WTC11 (cell line): ENCODE data around the gene SNX6. TPM values are rescaled to one million over a fixed set of nuclear protein-coding genes. Genes with fewer than 3 reads are reported as not detected.

Experiments
- ATAC-seq: fragments of 200-7000 bp; cut with Tn5 transposase; 2 replicates; pipeline ENCODE4 v1.10.0; 2021; ENCODE audit warnings: mild to moderate bottlenecking, moderate library complexity
- CTCF ChIA-PET: fragments of 300-600 bp; sonication (Branson Sonifier 250); formaldehyde crosslinking; loops from one replicate; lab custom pipeline; 2021; ENCODE audit warnings: antibody characterized with exemption; lab: Charles Lee
- POLR2A ChIA-PET: fragments of 350-600 bp; sonication (Branson Sonifier 250); formaldehyde crosslinking; loops from one replicate; lab custom pipeline; 2021; ENCODE audit warnings: antibody characterized with exemption; lab: Charles Lee
- DNase-seq: peaks from one replicate; pipeline ENCODE4 v3.0.0; 2021; ENCODE audit warnings: low spot score
- H3K27ac Mint-ChIP-seq: 2 replicates; pipeline ENCODE4 v1.8.0; 2021; ENCODE audit warnings: mixed read lengths
- H3K27me3 Mint-ChIP-seq: 2 replicates; pipeline ENCODE4 v1.8.0; 2021; ENCODE audit warnings: low read depth, mild to moderate bottlenecking, moderate library complexity, mixed read lengths
- H3K36me3 Mint-ChIP-seq: 2 replicates; pipeline ENCODE4 v1.8.0; 2021; ENCODE audit warnings: mixed read lengths
- H3K4me1 Mint-ChIP-seq: 2 replicates; pipeline ENCODE4 v1.8.0; 2022; ENCODE audit warnings: mixed read lengths
- H3K4me3 Mint-ChIP-seq: 2 replicates; pipeline ENCODE4 v1.8.0; 2021; ENCODE audit warnings: mild to moderate bottlenecking, moderate library complexity, mixed read lengths
- H3K9me3 Mint-ChIP-seq: 2 replicates; pipeline ENCODE4 v1.8.0; 2021; ENCODE audit warnings: mixed read lengths
- ARID4B ChIP-seq: sonication (generic); formaldehyde crosslinking; IDR thresholded peaks from 2 replicates; pipeline ENCODE4 v1.8.0; 2023; ENCODE audit warnings: missing genetic modification reagents, mild to moderate bottlenecking, borderline replicate concordance
- ATF2 ChIP-seq: sonication (generic); formaldehyde crosslinking; IDR thresholded peaks from 2 replicates; pipeline ENCODE4 v1.8.1; 2022; ENCODE audit warnings: low read depth, missing genetic modification reagents, borderline replicate concordance
- CREM ChIP-seq: sonication (generic); formaldehyde crosslinking; IDR thresholded peaks from 2 replicates; pipeline ENCODE4 v1.8.1; 2022; ENCODE audit warnings: mild to moderate bottlenecking, missing genetic modification reagents, moderate library complexity
- ESRRA ChIP-seq: sonication (generic); formaldehyde crosslinking; IDR thresholded peaks from 2 replicates; pipeline ENCODE4 v1.8.1; 2022; ENCODE audit warnings: mild to moderate bottlenecking, missing genetic modification reagents, borderline replicate concordance
- HMGA2 ChIP-seq: fragments of 250-450 bp; sonication (Bioruptor Pico); IDR thresholded peaks from 2 replicates; pipeline ENCODE4 v1.4.0; 2021; ENCODE audit warnings: mild to moderate bottlenecking, moderate library complexity
- JAZF1 ChIP-seq: fragments of 250-450 bp; sonication (Bioruptor Pico); IDR thresholded peaks from 2 replicates; pipeline ENCODE4 v1.9.0; 2021; ENCODE audit warnings: moderate library complexity, mild to moderate bottlenecking, inconsistent platforms
- JUN ChIP-seq: sonication (generic); formaldehyde crosslinking; IDR thresholded peaks from 2 replicates; pipeline ENCODE4 v1.8.0; 2023; ENCODE audit warnings: mild to moderate bottlenecking, missing genetic modification reagents
- NFATC4 ChIP-seq: fragments of 250-450 bp; sonication (Bioruptor Pico); IDR thresholded peaks from 2 replicates; pipeline ENCODE4 v1.9.0; 2021; ENCODE audit warnings: mild to moderate bottlenecking
- NFYB ChIP-seq: sonication (generic); formaldehyde crosslinking; conservative IDR thresholded peaks from 2 replicates; pipeline ENCODE4 v1.8.0; 2022; ENCODE audit warnings: low read depth, missing genetic modification reagents
- STAT6 ChIP-seq: sonication (generic); formaldehyde crosslinking; conservative IDR thresholded peaks from 2 replicates; pipeline ENCODE4 v1.8.1; 2023; ENCODE audit warnings: mild to moderate bottlenecking, low read depth, missing genetic modification reagents, moderate library complexity
- TCF7 ChIP-seq: sonication (generic); formaldehyde crosslinking; IDR thresholded peaks from 2 replicates; pipeline ENCODE4 v1.8.0; 2022; ENCODE audit warnings: mild to moderate bottlenecking, low read depth, missing genetic modification reagents, moderate library complexity
- TP53 ChIP-seq: sonication (generic); formaldehyde crosslinking; IDR thresholded peaks from 2 replicates; pipeline ENCODE4 v1.8.1; 2023; ENCODE audit warnings: mild to moderate bottlenecking, missing genetic modification reagents
- ZNF232 ChIP-seq: sonication (generic); formaldehyde crosslinking; IDR thresholded peaks from 2 replicates; pipeline ENCODE4 v1.8.0; 2022; ENCODE audit warnings: mild to moderate bottlenecking, missing genetic modification reagents
- ZNF416 ChIP-seq: fragments of 250-450 bp; sonication (Bioruptor Pico); IDR thresholded peaks from 2 replicates; pipeline ENCODE4 v1.9.0; 2021; ENCODE audit warnings: mild to moderate bottlenecking, inconsistent platforms
- ZNF671 ChIP-seq: fragments of 250-450 bp; sonication (Bioruptor Pico); IDR thresholded peaks from 2 replicates; pipeline ENCODE4 v1.8.0; 2021; ENCODE audit warnings: mild to moderate bottlenecking
- total RNA-seq: library from RNA; stranded (reverse); gene quantifications from 3 replicates; pipeline ENCODE4 v1.2.3, GENCODE V29; 2021
- TF ChIP-seq, protein P1 (sequence below): sonication (generic); formaldehyde crosslinking; IDR thresholded peaks from 2 replicates; pipeline ENCODE4 v1.8.0; 2023; ENCODE audit warnings: mild to moderate bottlenecking, missing genetic modification reagents
- TF ChIP-seq, protein P2 (sequence below): fragments of 250-450 bp; sonication (Bioruptor Pico); IDR thresholded peaks from 2 replicates; pipeline ENCODE4 v1.8.0; 2021; ENCODE audit warnings: mild to moderate bottlenecking

SNX6 gene
- total RNA-seq, 1 experiment from 2014 or later: 51.3 TPM

DNA sequence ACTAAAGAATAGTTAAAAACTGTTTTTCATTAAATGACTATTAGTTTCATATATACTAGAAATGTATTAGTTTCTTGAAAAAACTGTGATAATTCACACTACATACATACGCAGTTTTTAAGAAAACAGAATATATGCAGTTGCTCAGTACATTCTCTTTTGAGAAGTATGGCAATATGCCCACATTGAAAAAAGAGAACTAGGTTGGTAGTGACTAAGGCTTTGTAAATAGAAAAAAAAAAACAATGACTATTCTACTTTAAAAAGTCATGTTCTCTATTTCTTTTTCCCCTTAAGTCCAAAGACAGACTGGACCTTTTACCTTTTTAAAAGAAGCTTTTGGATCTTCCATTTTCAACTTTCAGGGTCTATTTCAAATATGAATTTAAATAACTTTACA lies 25.0 kb downstream of the SNX6 start:
- no peak for ATAC-seq
- CTCF ChIA-PET: no interaction called here
- Mint-ChIP-seq H3K27ac (no peak overlapping the region), H3K4me1 (no peaks in the 10 kb centered on the region), H3K27me3 (no peaks in the 10 kb centered on the region), H3K36me3 (peaks cover 62% of the 10 kb centered on the region), H3K9me3 (no peaks in the 10 kb centered on the region), H3K4me3 (no peak overlapping the region)
- TF ChIP-seq, protein P1, sequence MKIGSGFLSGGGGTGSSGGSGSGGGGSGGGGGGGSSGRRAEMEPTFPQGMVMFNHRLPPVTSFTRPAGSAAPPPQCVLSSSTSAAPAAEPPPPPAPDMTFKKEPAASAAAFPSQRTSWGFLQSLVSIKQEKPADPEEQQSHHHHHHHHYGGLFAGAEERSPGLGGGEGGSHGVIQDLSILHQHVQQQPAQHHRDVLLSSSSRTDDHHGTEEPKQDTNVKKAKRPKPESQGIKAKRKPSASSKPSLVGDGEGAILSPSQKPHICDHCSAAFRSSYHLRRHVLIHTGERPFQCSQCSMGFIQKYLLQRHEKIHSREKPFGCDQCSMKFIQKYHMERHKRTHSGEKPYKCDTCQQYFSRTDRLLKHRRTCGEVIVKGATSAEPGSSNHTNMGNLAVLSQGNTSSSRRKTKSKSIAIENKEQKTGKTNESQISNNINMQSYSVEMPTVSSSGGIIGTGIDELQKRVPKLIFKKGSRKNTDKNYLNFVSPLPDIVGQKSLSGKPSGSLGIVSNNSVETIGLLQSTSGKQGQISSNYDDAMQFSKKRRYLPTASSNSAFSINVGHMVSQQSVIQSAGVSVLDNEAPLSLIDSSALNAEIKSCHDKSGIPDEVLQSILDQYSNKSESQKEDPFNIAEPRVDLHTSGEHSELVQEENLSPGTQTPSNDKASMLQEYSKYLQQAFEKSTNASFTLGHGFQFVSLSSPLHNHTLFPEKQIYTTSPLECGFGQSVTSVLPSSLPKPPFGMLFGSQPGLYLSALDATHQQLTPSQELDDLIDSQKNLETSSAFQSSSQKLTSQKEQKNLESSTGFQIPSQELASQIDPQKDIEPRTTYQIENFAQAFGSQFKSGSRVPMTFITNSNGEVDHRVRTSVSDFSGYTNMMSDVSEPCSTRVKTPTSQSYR (CRISPR knock-in tag): no peak
- TF ChIP-seq ZNF416 (CRISPR knock-in tag) (no peak), ATF2 (no peak), JUN (CRISPR knock-in tag) (no peak), ZNF671 (no peak)
- POLR2A ChIA-PET: no interaction called here
- DNase-seq: no peak

DNA sequence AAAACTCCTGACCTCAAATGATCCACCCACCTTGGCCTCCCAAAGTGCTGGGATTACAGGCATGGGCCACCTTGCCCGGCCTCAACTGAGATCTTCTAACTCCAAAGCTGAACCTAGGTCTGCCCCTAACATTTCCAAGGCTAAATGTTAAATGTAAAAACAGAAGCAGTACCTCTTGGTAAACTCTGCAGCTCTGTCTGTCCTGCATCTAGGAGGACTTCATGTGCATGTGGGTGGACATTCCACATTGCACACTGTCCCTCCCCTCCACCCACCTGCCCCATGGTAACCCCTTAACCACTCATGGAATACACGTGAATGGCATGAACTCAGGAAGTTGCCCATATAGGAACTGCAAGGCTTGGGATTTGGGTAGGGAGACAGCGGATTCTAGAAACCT lies 33.1 kb downstream of the SNX6 start:
- TF ChIP-seq TP53 (CRISPR knock-in tag) (no peak), CREM (CRISPR knock-in tag) (no peak), ESRRA (CRISPR knock-in tag) (no peak), ARID4B (CRISPR knock-in tag) (no peak)
- TF ChIP-seq, protein P2, sequence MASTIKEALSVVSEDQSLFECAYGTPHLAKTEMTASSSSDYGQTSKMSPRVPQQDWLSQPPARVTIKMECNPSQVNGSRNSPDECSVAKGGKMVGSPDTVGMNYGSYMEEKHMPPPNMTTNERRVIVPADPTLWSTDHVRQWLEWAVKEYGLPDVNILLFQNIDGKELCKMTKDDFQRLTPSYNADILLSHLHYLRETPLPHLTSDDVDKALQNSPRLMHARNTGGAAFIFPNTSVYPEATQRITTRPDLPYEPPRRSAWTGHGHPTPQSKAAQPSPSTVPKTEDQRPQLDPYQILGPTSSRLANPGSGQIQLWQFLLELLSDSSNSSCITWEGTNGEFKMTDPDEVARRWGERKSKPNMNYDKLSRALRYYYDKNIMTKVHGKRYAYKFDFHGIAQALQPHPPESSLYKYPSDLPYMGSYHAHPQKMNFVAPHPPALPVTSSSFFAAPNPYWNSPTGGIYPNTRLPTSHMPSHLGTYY (CRISPR knock-in tag): no peak
- peaks cover 69% of the 10 kb centered on the region for H3K36me3 Mint-ChIP-seq
- H3K9me3 Mint-ChIP-seq: no peaks in the 10 kb centered on the region
- ATAC-seq (no peak), DNase-seq (no peak)
- ChIA-PET CTCF (no interaction called here), POLR2A (no interaction called here)
- H3K27me3 Mint-ChIP-seq: no peaks in the 10 kb centered on the region
- no peak overlapping the region for H3K27ac Mint-ChIP-seq
- no peak overlapping the region for H3K4me3 Mint-ChIP-seq
- H3K4me1 Mint-ChIP-seq: no peaks in the 10 kb centered on the region

GRCh38 chr14:34593740-34594375 lies 36.1 kb downstream of the SNX6 start:
- ChIA-PET CTCF (no interaction called here), POLR2A (interaction anchor here (0.6 kb wide), 1 partner anchor 15 kb away, joined by 3 read pairs; no protein-coding TSS in a partner anchor)
- Mint-ChIP-seq H3K36me3 (peaks cover 73% of the 10 kb centered on the region), H3K27me3 (no peaks in the 10 kb centered on the region), H3K9me3 (no peaks in the 10 kb centered on the region), H3K27ac (no peak overlapping the region), H3K4me3 (no peak overlapping the region), H3K4me1 (no peaks in the 10 kb centered on the region)
- TF ChIP-seq NFATC4 (CRISPR knock-in tag) (no peak), JAZF1 (CRISPR knock-in tag) (no peak), HMGA2 (CRISPR knock-in tag) (no peak), ZNF232 (CRISPR knock-in tag) (no peak), STAT6 (CRISPR knock-in tag) (no peak), NFYB (CRISPR knock-in tag) (no peak), TCF7 (CRISPR knock-in tag) (no peak), ATF2 (no peak)
- no peak for DNase-seq
- ATAC-seq: no peak
